Naive B cell (primary cell): ENCODE data around the gene ARHGAP19. TPM values are rescaled to one million over a fixed set of nuclear protein-coding genes. Genes with fewer than 3 reads are reported as not detected.

Experiments used
- ATAC-seq, 2 donors: fragments of 150-1000 bp; cut with Tn5 transposase; 2 replicates each; pipeline ENCODE4 v1.10.0; 2021; ENCODE audit warnings: low read depth in 2 of 2, mild to moderate bottlenecking in 2 of 2, moderate library complexity in 2 of 2
- DNase-seq: peaks from one replicate; pipeline ENCODE4 v3.0.0; 2022
- H3K27ac Mint-ChIP-seq, 6 donors: one replicate each; pipeline ENCODE4 v1.8.0; 2020 to 2022; ENCODE audit warnings: mild to moderate bottlenecking in 6 of 6, mixed read lengths in 6 of 6, moderate library complexity in 5 of 6, inconsistent platforms in 2 of 6
- H3K27me3 Mint-ChIP-seq, 3 donors: one replicate each; pipeline ENCODE4 v1.8.0; 2021 to 2022; ENCODE audit warnings: mixed read lengths in 3 of 3, mild to moderate bottlenecking in 1 of 3
- H3K36me3 Mint-ChIP-seq, 2 donors: one replicate each; pipeline ENCODE4 v1.8.0; 2020 to 2022; ENCODE audit warnings: mixed read lengths in 2 of 2, inconsistent platforms in 1 of 2, mild to moderate bottlenecking in 1 of 2
- H3K4me1 Mint-ChIP-seq, 3 donors: one replicate each; pipeline ENCODE4 v1.8.0; 2020 to 2022; ENCODE audit warnings: mixed read lengths in 3 of 3, inconsistent platforms in 1 of 3, mild to moderate bottlenecking in 1 of 3, moderate library complexity in 1 of 3
- H3K4me3 Mint-ChIP-seq, 8 donors: one replicate each; pipeline ENCODE4 v1.8.0; 2020 to 2022; ENCODE audit warnings: mild to moderate bottlenecking in 8 of 8, mixed read lengths in 8 of 8, moderate library complexity in 8 of 8, inconsistent platforms in 2 of 8
- H3K9me3 Mint-ChIP-seq, 7 donors: one replicate each; pipeline ENCODE4 v1.8.0; 2020 to 2022; ENCODE audit warnings: mixed read lengths in 7 of 7, mild to moderate bottlenecking in 5 of 7, inconsistent platforms in 2 of 7, moderate library complexity in 1 of 7
- polyA plus RNA-seq, 6 donors: library from polyadenylated mRNA; unstranded; fragments of 300-500 nt; fragmentation: Illumina TruSeq; gene quantifications; one replicate each; pipeline ENCODE4 v1.2.3, GENCODE V29; 2021; ENCODE audit warnings: low read depth in 6 of 6

The ARHGAP19 gene
- polyA plus RNA-seq, 6 donors from 2014 or later, result 6.2 to 19.3 (median 9.4) TPM

- H3K4me3 Mint-ChIP-seq, result no peak overlapping the region
- H3K4me1 Mint-ChIP-seq, result no peaks in the 10 kb centered on the region
- H3K9me3 Mint-ChIP-seq, result no peaks in the 10 kb centered on the region
- H3K27me3 Mint-ChIP-seq, result no peaks in the 10 kb centered on the region
- ATAC-seq (no peak), DNase-seq (no peak)
- peak overlapping the region in 1 of 6 donors; percentile 7 for H3K27ac Mint-ChIP-seq
- H3K36me3 Mint-ChIP-seq, result peaks cover 43 to 52% of the 10 kb centered on the region in 2 donors
Observed at GRCh38 chr10:97224483-97225435, 67.7 kb downstream of the ARHGAP19 start.

DNA sequence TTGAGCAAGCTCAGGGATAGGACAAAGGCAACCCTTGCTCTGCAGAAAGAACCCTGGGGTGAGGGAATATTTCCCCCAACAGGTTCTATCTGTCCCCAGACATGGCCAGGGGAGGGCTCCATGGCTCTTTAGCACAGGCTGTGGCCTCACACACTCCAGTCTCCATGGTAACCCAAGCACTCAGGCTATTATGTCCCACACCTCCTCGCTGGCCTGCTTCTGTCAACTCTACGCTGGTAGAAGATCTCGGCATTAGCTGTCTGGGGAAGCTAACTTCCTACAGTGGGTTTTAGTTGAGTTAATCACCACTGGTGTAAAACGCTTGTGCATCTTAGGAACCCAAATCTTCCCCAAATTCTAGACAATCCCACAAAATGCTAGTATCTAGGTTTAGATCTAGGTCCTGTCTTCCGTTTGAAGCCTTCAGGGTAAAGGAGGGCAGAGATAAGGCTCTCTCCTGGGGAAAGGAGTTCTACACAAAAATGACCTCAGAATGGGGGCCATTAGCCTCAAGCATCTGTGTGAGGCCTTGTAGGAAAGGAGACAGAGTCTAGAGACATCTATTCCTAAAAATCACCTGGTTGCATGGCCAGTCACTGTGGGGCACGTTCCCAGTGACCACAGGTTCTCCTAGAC lies 70.0 kb downstream of the ARHGAP19 start:
- peaks cover 21 to 42% of the 10 kb centered on the region in 2 donors for H3K36me3 Mint-ChIP-seq
- H3K27ac Mint-ChIP-seq, result no peak overlapping the region
- no peaks in the 10 kb centered on the region for H3K9me3 Mint-ChIP-seq
- no peak overlapping the region for H3K4me3 Mint-ChIP-seq
- peaks cover 0 to 2% (median 0%) of the 10 kb centered on the region in 3 donors for H3K4me1 Mint-ChIP-seq
- DNase-seq (no peak), ATAC-seq (no peak)
- H3K27me3 Mint-ChIP-seq, result no peaks in the 10 kb centered on the region

DNA sequence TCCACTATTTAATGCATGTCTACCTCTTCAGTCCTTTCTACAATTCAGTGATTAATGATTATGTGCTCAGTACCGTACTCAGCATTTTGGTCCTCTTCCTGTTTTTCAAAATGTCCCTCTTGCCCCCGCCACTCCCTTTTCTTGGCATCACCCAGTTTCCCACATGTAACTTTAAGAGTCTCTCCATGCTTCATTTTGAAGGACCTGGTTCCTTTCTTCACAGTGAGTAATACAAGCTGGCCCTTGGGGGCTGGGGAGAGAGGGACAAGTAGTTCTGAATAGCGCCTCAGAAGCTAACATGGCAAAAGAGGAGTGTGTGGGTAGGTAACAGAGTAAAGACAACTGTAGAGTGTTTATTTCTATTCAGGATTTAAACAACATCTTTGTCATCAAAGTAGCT lies 72.1 kb downstream of the ARHGAP19 start:
- Mint-ChIP-seq H3K27ac (peak overlapping the region in 1 of 6 donors; percentile 92), H3K4me3 (no peak overlapping the region), H3K36me3 (peaks cover 6 to 23% of the 10 kb centered on the region in 2 donors), H3K27me3 (no peaks in the 10 kb centered on the region), H3K9me3 (no peaks in the 10 kb centered on the region), H3K4me1 (peaks cover 0 to 2% (median 0%) of the 10 kb centered on the region in 3 donors)
- ATAC-seq (no peak), DNase-seq (no peak)

GRCh38 chr10:97217299-97217698 lies 75.1 kb downstream of the ARHGAP19 start:
- no peak for ATAC-seq
- H3K9me3 Mint-ChIP-seq, result no peaks in the 10 kb centered on the region
- H3K27me3 Mint-ChIP-seq, result no peaks in the 10 kb centered on the region
- H3K4me3 Mint-ChIP-seq, result no peak overlapping the region
- no peak overlapping the region for H3K27ac Mint-ChIP-seq
- H3K4me1 Mint-ChIP-seq, result peaks cover 0 to 2% (median 0%) of the 10 kb centered on the region in 3 donors
- H3K36me3 Mint-ChIP-seq, result peaks cover 0 to 8% of the 10 kb centered on the region in 2 donors
- no peak for DNase-seq

- peaks cover 0 to 2% (median 0%) of the 10 kb centered on the region in 3 donors for H3K4me1 Mint-ChIP-seq
- H3K9me3 Mint-ChIP-seq, result no peaks in the 10 kb centered on the region
- H3K27ac Mint-ChIP-seq, result no peak overlapping the region
- no peak for DNase-seq
- no peak overlapping the region for H3K4me3 Mint-ChIP-seq
- H3K36me3 Mint-ChIP-seq, result peaks cover 0 to 8% of the 10 kb centered on the region in 2 donors
- H3K27me3 Mint-ChIP-seq, result no peaks in the 10 kb centered on the region
- no peak for ATAC-seq
Observed at GRCh38 chr10:97215619-97216260, 76.7 kb downstream of the ARHGAP19 start.

DNA sequence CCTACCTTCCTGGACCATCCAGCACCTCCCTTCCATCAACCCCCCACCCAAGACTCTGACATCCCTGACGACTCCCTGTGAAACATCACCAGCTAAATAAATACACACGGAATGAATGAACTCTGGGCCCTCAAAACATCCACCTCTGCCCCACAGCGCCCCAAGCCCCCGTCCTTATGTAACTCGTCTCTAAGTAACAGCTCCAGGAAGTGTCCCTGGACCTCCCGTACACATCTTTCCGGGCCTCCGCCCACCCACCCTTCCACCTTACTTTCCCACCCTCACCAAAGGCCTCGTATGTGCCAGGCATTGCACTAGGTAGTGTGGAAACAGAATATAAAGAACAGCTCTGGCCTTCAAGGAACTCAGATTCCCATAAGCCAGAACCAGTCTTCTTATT lies 79.0 kb downstream of the ARHGAP19 start:
- no peaks in the 10 kb centered on the region for H3K27me3 Mint-ChIP-seq

GRCh38 chr10:97211229-97211628 lies 81.2 kb downstream of the ARHGAP19 start:
- H3K9me3 Mint-ChIP-seq, result no peaks in the 10 kb centered on the region
- H3K27ac Mint-ChIP-seq, result no peak overlapping the region
- DNase-seq (no peak), ATAC-seq (no peak)
- H3K4me1 Mint-ChIP-seq, result no peaks in the 10 kb centered on the region
- no peak overlapping the region for H3K4me3 Mint-ChIP-seq
- peaks cover 2 to 10% (median 4%) of the 10 kb centered on the region in 3 donors for H3K27me3 Mint-ChIP-seq
- no peaks in the 10 kb centered on the region for H3K36me3 Mint-ChIP-seq

More for the DNA sequence above, 79.0 kb downstream of the ARHGAP19 start:
- H3K36me3 Mint-ChIP-seq, result no peaks in the 10 kb centered on the region
- no peaks in the 10 kb centered on the region for H3K9me3 Mint-ChIP-seq
- no peak overlapping the region for H3K4me3 Mint-ChIP-seq
- no peak for DNase-seq
- ATAC-seq, result no peak
- no peaks in the 10 kb centered on the region for H3K4me1 Mint-ChIP-seq
- H3K27ac Mint-ChIP-seq, result peak overlapping the region in 1 of 6 donors; percentile 61

DNA sequence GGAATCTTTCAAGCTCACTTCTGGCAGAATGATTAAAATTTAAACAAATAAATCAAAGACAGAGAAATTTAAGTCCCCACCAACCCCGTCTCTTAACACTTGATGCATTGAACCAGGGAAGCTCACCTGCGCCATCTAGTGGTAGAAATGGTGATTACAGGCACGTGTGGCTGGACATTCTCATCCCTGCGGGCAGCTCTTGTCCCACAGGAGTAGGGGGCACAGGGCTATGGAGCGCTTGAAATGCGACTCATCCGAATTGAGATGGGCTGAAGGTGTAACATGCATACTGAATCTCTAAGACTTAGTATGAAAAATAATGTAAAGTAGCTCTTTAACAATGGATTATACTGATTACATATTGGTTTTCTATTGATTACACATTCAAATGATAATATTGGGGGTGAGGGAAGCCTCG lies 81.9 kb downstream of the ARHGAP19 start:
- H3K27ac Mint-ChIP-seq, result no peak overlapping the region
- no peaks in the 10 kb centered on the region for H3K9me3 Mint-ChIP-seq
- no peaks in the 10 kb centered on the region for H3K4me1 Mint-ChIP-seq
- peaks cover 8 to 12% (median 9%) of the 10 kb centered on the region in 3 donors for H3K27me3 Mint-ChIP-seq
- no peaks in the 10 kb centered on the region for H3K36me3 Mint-ChIP-seq
- DNase-seq, result peak; percentile 50
- H3K4me3 Mint-ChIP-seq, result no peak overlapping the region
- ATAC-seq, result peak in 1 of 2 donors; percentile 44

- DNase-seq, result no peak
- no peak overlapping the region for H3K4me3 Mint-ChIP-seq
- peaks cover 0 to 7% (median 2%) of the 10 kb centered on the region in 3 donors for H3K4me1 Mint-ChIP-seq
- no peak for ATAC-seq
- peaks cover 0 to under 1% of the 10 kb centered on the region in 2 donors for H3K36me3 Mint-ChIP-seq
- H3K27ac Mint-ChIP-seq, result no peak overlapping the region
- H3K27me3 Mint-ChIP-seq, result peaks cover 21 to 27% (median 27%) of the 10 kb centered on the region in 3 donors
- H3K9me3 Mint-ChIP-seq, result peaks cover 0 to 2% (median 0%) of the 10 kb centered on the region in 7 donors
Observed at GRCh38 chr10:97207756-97208346, 84.6 kb downstream of the ARHGAP19 start.

- H3K27me3 Mint-ChIP-seq, result peaks cover 21 to 30% (median 27%) of the 10 kb centered on the region in 3 donors
- H3K36me3 Mint-ChIP-seq, result peaks cover 0 to 5% of the 10 kb centered on the region in 2 donors
- no peak overlapping the region for H3K4me3 Mint-ChIP-seq
- H3K9me3 Mint-ChIP-seq, result peaks cover 0 to 2% (median 0%) of the 10 kb centered on the region in 7 donors
- H3K27ac Mint-ChIP-seq, result no peak overlapping the region
- H3K4me1 Mint-ChIP-seq, result peaks cover 0 to 12% (median 10%) of the 10 kb centered on the region in 3 donors
- no peak for DNase-seq
- no peak for ATAC-seq
Observed at GRCh38 chr10:97207131-97207530, 85.3 kb downstream of the ARHGAP19 start.

DNA sequence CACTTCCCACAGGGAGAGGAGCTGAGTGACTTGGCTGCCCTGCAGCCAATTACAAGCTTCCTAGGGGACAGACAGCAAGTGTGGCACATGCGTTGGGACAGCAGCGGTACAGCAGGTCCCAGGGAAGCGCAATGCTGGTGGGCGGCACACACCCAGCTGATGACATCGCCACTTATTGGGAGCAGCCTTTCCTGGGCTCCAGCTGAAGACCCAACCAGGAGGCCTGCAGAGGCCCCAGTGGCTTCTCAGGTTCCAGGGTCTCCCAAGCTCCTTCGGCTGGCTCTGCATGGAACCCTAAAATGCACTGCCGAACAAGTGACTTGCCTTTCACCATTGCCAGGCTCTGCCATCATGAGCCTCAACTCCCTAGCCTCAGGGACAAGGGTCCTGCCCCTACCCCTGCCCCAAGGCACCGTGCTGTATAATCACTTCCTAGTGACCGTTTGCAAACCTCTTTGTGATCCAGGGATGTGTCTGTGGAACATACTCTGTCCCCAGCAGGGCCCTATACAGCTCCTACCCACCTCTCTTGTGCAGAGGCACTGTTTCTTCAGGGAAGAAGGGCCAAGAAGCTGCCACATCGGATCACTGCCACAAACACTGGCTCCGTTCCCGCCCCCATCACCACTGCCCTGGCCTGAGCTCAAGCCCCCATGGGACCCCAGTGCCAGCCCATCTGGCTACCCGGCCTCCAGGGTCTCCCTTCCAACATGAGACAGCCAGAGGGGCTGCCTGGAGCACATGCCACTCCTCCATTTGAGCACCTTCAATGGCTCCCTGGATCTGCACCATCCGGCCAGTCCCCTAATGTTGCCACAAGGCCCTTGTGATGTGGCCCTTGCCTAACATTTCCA lies 87.4 kb downstream of the ARHGAP19 start:
- Mint-ChIP-seq H3K27ac (peak overlapping the region in 1 of 6 donors; percentile 10), H3K27me3 (peaks cover 21 to 33% (median 30%) of the 10 kb centered on the region in 3 donors), H3K4me3 (no peak overlapping the region), H3K4me1 (peaks cover 6 to 27% (median 20%) of the 10 kb centered on the region in 3 donors), H3K36me3 (peaks cover 0 to 5% of the 10 kb centered on the region in 2 donors), H3K9me3 (peaks cover 0 to 2% (median 0%) of the 10 kb centered on the region in 7 donors)
- DNase-seq, result no peak
- no peak for ATAC-seq

GRCh38 chr10:97203220-97203619 lies 89.2 kb downstream of the ARHGAP19 start:
- peaks cover 0 to 3% (median 0%) of the 10 kb centered on the region in 7 donors for H3K9me3 Mint-ChIP-seq
- no peak overlapping the region for H3K4me3 Mint-ChIP-seq
- H3K36me3 Mint-ChIP-seq, result peaks cover 0 to 5% of the 10 kb centered on the region in 2 donors
- H3K27me3 Mint-ChIP-seq, result peaks cover 21 to 38% (median 32%) of the 10 kb centered on the region in 3 donors
- no peak overlapping the region for H3K27ac Mint-ChIP-seq
- peaks cover 12 to 41% (median 35%) of the 10 kb centered on the region in 3 donors for H3K4me1 Mint-ChIP-seq
- DNase-seq (no peak), ATAC-seq (no peak)
